Suprapubic skin (tissue), 4 donors: Measurements from ENCODE around the gene MYO5A.

ENCODE experiments used
- POLR2A ChIP-seq, 2 donors: fragments of 450-650 bp; IDR thresholded peaks; one replicate each; pipeline ENCODE4 v1.6.1; 2017; ENCODE audit warnings: antibody characterized with exemption in 2 of 2, mild to moderate bottlenecking in 2 of 2, moderate library complexity in 2 of 2
- POLR2AphosphoS5 ChIP-seq, 3 donors: sonication (generic); formaldehyde crosslinking; IDR thresholded peaks; one replicate each; pipeline ENCODE4 v1.6.1; 2017; ENCODE audit warnings: antibody characterized with exemption in 3 of 3
- TF ChIP-seq, protein P1 (sequence below), 2 donors: fragments of 200-600 bp in 1 of 2; fragments of 450-650 bp in 1 of 2; sonication (generic) in 1 of 2; IDR thresholded peaks; one replicate each; pipeline ENCODE4 v1.5.1; 2016 to 2019; ENCODE audit warnings: antibody characterized with exemption in 2 of 2, mild to moderate bottlenecking in 1 of 2, moderate library complexity in 1 of 2

DNA sequence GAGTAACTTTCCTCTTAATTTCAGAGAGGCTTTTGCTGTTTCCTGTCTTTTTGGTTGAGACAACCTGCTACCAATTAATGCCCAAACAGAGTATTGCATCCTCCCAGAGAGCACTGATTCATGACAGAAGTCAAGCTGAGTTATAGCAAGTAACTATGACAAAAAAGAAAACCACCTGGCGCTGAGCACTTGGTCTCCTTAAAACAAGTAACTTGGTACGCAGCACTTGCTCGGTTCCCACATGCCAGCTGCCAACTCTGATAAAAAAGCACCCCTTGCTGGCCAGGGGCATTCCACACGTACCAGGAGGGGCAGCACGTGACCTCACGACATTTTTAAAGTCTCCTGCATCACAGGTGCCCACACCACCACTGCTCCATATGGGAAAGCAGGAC is 219.5 kb downstream of the MYO5A start:
- TF ChIP-seq, protein P1, sequence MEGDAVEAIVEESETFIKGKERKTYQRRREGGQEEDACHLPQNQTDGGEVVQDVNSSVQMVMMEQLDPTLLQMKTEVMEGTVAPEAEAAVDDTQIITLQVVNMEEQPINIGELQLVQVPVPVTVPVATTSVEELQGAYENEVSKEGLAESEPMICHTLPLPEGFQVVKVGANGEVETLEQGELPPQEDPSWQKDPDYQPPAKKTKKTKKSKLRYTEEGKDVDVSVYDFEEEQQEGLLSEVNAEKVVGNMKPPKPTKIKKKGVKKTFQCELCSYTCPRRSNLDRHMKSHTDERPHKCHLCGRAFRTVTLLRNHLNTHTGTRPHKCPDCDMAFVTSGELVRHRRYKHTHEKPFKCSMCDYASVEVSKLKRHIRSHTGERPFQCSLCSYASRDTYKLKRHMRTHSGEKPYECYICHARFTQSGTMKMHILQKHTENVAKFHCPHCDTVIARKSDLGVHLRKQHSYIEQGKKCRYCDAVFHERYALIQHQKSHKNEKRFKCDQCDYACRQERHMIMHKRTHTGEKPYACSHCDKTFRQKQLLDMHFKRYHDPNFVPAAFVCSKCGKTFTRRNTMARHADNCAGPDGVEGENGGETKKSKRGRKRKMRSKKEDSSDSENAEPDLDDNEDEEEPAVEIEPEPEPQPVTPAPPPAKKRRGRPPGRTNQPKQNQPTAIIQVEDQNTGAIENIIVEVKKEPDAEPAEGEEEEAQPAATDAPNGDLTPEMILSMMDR (IDR thresholded peaks at IDR 0.05), result no peak
- TF ChIP-seq POLR2A (IDR thresholded peaks at IDR 0.05), result no peak
- no peak for TF ChIP-seq POLR2AphosphoS5 (IDR thresholded peaks at IDR 0.05)
